Measurements from ENCODE around the gene TMEM125. TPM values are rescaled to one million over a fixed set of nuclear protein-coding genes. Genes with fewer than 3 reads are reported as not detected.
A peak's percentile ranks its signal among the peaks of the same experiment; 100 is the strongest.

Gene TMEM125
- total RNA-seq: 10 to 100 TPM; 19.7 to 66.8 (median 51.2) TPM

DNA sequence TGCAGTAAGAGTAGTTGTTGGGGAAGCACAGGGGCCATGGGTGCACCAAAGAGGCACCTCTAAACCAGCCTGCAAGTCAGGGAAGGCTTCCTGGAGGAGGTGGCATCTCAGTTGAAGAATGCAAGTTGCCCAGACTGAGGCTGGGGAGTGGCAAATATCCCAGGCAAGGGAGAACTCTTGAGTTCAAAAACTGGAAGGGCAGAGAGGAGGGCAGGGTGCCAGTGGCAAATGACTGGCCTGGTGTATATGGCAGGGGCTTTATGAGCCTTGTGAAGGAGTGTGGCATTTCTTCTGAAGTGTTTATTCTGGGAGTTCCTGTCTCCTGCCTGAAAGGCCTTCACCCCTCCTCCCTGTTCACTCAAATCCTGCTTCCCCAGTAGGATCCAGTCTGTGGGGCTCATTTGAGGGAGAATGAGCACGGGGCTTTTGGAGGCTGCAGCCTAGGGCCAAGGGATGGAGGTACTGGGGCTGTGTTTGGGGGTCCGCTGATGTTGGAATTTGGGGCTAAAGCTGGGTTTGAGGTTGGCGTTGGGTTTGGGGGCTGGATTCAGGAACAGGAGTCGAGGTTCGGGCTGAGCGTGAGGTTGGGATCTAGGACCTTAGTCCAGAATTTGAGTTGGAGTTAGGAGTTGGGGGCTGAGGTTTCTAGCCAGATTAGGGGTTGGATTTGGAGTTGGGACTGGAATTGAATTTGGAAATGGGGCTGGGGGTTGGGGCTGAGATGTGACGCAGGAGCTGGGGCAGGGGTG, at the start of gene TMEM125:
Gene TMEM125 (plus strand): TSS at position 357 of the 749 bp plus-strand sequence. CDS start 2,740 bp downstream, outside the sequence.
- Histone ChIP-seq H3K4me3 (peak within 1 kb of the TSS in 3 of 4 donors; percentile 22 to 36 (median 23)), H3K9me3 (no peaks in the 10 kb centered on the region), H3K27ac (peak within 1 kb of the TSS; percentile 82 to 89 (median 87)), H3K36me3 (no peaks in the 10 kb centered on the region), H3K4me1 (peaks cover 0 to 29% (median 19%) of the 10 kb centered on the region in 4 donors), H3K27me3 (no peaks in the 10 kb centered on the region)
- intact Hi-C loops (cut with DNase I; ENCODE audit: low total_unique reads): no loop called here
- TF ChIP-seq POLR2AphosphoS5 (IDR thresholded peaks at IDR 0.05) (peak in 1 of 3 donors; percentile 43), POLR2A (IDR thresholded peaks at IDR 0.05) (no peak)
- peak; percentile 87 for DNase-seq
- in situ Hi-C loops (cut with MboI; ENCODE audit: low pct_ligation_motif_present in 1 of 4, low pct_unique_long_range_greater_than_20kb in 1 of 4, low sequenced_read_pairs in 3 of 4): no loop called here
- 55% methylated on average over 7 of the region's 7 CpGs; no CpG with 5 or more reads in 1 of the 2 donors for WGBS, 2 donors (ENCODE audit: low coverage in 1 of 2)

DNA sequence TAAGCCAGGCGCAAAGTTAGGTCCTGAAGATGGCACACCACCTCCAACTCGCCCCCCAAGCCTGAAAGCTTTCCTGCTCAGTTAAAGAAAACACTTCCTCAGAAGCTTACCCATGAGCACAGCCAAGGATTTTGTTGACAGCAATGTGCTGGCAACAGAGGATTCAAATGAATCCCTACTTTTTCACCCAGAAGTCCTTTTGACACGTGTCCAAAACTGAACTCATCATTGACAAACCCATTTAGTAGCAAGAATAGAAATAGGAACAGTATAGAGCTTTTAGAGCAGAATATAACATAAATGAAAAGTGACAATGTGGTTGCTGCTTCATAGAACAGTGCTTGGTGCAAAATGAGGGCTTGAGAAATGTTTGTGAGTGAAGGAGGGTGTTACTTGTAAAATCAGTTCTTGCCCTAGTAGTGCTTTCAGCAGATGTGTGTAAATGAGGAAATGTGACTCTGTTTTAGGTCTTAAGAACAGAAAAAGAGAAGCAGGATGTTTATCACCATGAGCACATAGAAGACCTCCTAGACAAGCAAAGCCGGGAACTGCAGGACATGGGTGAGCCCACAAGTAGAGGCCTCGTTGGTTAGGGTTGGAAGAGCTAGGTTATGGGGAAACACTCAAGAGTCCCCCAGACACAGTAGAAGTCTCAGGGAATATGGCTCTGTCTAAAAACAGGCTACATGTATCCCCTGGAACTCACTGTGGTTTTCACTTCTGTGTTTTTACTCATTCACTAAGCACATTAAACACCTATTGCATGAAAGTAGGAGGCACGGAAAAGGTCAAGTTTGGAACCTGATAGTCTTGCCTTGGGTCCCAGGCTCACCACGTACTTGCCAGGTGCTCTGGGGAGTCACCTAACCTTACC, 48.6 kb upstream of the TMEM125 start:
- Histone ChIP-seq H3K36me3 (no peaks in the 10 kb centered on the region), H3K9me3 (no peaks in the 10 kb centered on the region), H3K4me3 (no peak overlapping the region), H3K4me1 (no peaks in the 10 kb centered on the region), H3K27me3 (no peaks in the 10 kb centered on the region), H3K27ac (peak overlapping the region in 1 of 4 donors; percentile 13)
- in situ Hi-C loops (cut with MboI; ENCODE audit: low pct_ligation_motif_present in 1 of 4, low pct_unique_long_range_greater_than_20kb in 1 of 4, low sequenced_read_pairs in 3 of 4): loop anchor here in 1 of 4 donors (10.0 kb wide), 1 partner anchor 194 kb away; no protein-coding TSS in a partner anchor
- 68 to 72% methylated on average over 4 to 7 of the region's 7 CpGs for WGBS, 2 donors (ENCODE audit: low coverage in 1 of 2)
- no peak for DNase-seq
- intact Hi-C loops (cut with DNase I; ENCODE audit: low total_unique reads): no loop called here
- TF ChIP-seq EP300 (IDR thresholded peaks at IDR 0.05; ENCODE audit: low read depth) (no peak), POLR2AphosphoS5 (IDR thresholded peaks at IDR 0.05) (no peak), POLR2A (IDR thresholded peaks at IDR 0.05) (no peak)
- TF ChIP-seq, protein P1, sequence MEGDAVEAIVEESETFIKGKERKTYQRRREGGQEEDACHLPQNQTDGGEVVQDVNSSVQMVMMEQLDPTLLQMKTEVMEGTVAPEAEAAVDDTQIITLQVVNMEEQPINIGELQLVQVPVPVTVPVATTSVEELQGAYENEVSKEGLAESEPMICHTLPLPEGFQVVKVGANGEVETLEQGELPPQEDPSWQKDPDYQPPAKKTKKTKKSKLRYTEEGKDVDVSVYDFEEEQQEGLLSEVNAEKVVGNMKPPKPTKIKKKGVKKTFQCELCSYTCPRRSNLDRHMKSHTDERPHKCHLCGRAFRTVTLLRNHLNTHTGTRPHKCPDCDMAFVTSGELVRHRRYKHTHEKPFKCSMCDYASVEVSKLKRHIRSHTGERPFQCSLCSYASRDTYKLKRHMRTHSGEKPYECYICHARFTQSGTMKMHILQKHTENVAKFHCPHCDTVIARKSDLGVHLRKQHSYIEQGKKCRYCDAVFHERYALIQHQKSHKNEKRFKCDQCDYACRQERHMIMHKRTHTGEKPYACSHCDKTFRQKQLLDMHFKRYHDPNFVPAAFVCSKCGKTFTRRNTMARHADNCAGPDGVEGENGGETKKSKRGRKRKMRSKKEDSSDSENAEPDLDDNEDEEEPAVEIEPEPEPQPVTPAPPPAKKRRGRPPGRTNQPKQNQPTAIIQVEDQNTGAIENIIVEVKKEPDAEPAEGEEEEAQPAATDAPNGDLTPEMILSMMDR (IDR thresholded peaks at IDR 0.05): no peak

DNA sequence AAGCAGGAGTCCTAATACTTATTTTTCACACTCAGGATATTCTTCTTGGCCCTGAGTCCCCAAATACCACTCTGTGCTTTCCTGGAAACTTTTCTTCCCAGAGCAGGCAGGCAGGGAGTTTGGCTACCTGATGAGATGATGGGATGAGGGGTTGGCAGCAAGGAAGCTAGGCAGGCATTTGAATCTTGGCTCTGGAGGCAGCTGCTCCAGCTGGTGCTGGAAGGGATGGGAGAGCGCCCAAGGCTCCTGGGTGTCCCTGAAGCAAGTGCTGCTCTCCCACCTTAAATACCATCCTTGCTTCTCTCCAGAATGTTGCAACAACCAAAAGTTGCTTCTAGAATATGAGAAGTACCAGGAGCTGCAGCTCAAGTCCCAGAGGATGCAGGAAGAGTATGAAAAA, 48.0 kb upstream of the TMEM125 start:
- Histone ChIP-seq H3K36me3 (no peaks in the 10 kb centered on the region), H3K27ac (peak overlapping the region in 1 of 4 donors; percentile 5), H3K27me3 (no peaks in the 10 kb centered on the region), H3K4me3 (no peak overlapping the region), H3K9me3 (no peaks in the 10 kb centered on the region), H3K4me1 (no peaks in the 10 kb centered on the region)
- TF ChIP-seq POLR2AphosphoS5 (IDR thresholded peaks at IDR 0.05) (no peak), EP300 (IDR thresholded peaks at IDR 0.05; ENCODE audit: low read depth) (no peak), POLR2A (IDR thresholded peaks at IDR 0.05) (no peak)
- TF ChIP-seq, protein P1 (IDR thresholded peaks at IDR 0.05): no peak
- in situ Hi-C loops (cut with MboI; ENCODE audit: low pct_ligation_motif_present in 1 of 4, low pct_unique_long_range_greater_than_20kb in 1 of 4, low sequenced_read_pairs in 3 of 4) (loop anchor here in 1 of 4 donors (10.0 kb wide), 1 partner anchor 193 kb away; no protein-coding TSS in a partner anchor), intact Hi-C loops (cut with DNase I; ENCODE audit: low total_unique reads) (no loop called here)
- WGBS, 2 donors (ENCODE audit: low coverage in 1 of 2): 93% methylated on average over 1 of the region's 1 CpG; no CpG with 5 or more reads in 1 of the 2 donors
- no peak for DNase-seq

DNA sequence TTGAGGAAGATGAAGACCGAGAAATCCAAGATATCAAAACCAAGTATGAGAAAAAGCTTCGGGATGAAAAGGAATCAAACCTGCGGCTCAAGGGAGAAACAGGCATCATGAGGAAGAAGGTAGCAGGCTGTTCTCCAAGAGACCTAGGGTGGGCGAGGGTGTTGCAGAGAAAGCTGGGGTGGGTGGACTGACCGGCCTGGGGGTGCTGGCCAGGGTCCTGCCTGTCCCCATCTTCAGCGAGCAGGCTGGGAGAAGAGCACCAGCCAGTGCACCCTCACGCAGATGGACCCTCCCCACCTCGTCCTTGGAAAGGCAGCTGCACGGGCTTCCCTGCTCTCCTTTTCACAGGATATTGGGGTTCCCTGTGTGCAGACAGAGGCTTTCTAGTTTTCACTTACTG, 46.9 kb upstream of the TMEM125 start:
- in situ Hi-C loops (cut with MboI; ENCODE audit: low pct_ligation_motif_present in 1 of 4, low pct_unique_long_range_greater_than_20kb in 1 of 4, low sequenced_read_pairs in 3 of 4): loop anchor here in 1 of 4 donors (10.0 kb wide), 1 partner anchor 192 kb away; no protein-coding TSS in a partner anchor
- intact Hi-C loops (cut with DNase I; ENCODE audit: low total_unique reads): no loop called here
- no peaks in the 10 kb centered on the region for H3K27me3 ChIP-seq

More for the DNA sequence above, 46.9 kb upstream of the TMEM125 start:
- Histone ChIP-seq H3K9me3 (no peaks in the 10 kb centered on the region), H3K4me1 (peaks cover 0 to 6% (median 0%) of the 10 kb centered on the region in 4 donors), H3K4me3 (no peak overlapping the region), H3K36me3 (no peaks in the 10 kb centered on the region), H3K27ac (no peak overlapping the region)
- TF ChIP-seq EP300 (IDR thresholded peaks at IDR 0.05; ENCODE audit: low read depth) (no peak), POLR2A (IDR thresholded peaks at IDR 0.05) (no peak), POLR2AphosphoS5 (IDR thresholded peaks at IDR 0.05) (no peak)
- TF ChIP-seq, protein P1 (IDR thresholded peaks at IDR 0.05): no peak
- DNase-seq: no peak
- WGBS, 2 donors (ENCODE audit: low coverage in 1 of 2): 89 to 100% methylated on average over 1 to 9 of the region's 9 CpGs

All from transverse colon (tissue), 4 donors.